Breast epithelium (tissue), 3 donors: ENCODE data around the gene PCBD2.

Experiments
- POLR2A ChIP-seq: fragments of 450-650 bp; IDR thresholded peaks from one replicate; pipeline ENCODE4 v1.6.1; 2016; ENCODE audit warnings: antibody characterized with exemption, mild to moderate bottlenecking, moderate library complexity
- TF ChIP-seq, protein P1 (sequence below), 3 donors: fragments of 450-650 bp; IDR thresholded peaks; one replicate each; pipeline ENCODE4 v1.5.1; 2016 to 2017; ENCODE audit warnings: antibody characterized with exemption in 3 of 3, mild to moderate bottlenecking in 3 of 3, moderate library complexity in 3 of 3

DNA sequence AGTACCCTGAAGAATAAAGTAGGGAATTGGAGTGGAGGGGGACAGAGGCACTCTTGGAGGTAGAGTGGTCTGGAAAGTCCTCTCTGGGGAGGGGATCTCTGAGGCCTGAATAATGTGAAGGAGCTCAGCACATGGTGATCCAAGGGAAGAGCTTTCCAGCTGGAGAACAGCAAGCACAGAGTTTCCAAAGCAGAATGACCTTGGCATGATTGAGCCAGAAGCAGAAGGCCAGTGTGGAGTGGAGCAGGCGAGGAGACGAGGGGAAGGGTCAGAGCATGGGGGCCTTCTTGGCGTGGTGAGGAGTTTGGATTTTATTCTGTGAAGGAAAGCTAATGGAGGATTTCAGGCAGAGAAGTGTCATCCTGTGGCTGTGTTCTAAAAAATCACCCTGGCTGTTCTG is 8.3 kb downstream of the PCBD2 start:
- TF ChIP-seq, protein P1, sequence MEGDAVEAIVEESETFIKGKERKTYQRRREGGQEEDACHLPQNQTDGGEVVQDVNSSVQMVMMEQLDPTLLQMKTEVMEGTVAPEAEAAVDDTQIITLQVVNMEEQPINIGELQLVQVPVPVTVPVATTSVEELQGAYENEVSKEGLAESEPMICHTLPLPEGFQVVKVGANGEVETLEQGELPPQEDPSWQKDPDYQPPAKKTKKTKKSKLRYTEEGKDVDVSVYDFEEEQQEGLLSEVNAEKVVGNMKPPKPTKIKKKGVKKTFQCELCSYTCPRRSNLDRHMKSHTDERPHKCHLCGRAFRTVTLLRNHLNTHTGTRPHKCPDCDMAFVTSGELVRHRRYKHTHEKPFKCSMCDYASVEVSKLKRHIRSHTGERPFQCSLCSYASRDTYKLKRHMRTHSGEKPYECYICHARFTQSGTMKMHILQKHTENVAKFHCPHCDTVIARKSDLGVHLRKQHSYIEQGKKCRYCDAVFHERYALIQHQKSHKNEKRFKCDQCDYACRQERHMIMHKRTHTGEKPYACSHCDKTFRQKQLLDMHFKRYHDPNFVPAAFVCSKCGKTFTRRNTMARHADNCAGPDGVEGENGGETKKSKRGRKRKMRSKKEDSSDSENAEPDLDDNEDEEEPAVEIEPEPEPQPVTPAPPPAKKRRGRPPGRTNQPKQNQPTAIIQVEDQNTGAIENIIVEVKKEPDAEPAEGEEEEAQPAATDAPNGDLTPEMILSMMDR (IDR thresholded peaks at IDR 0.05), result no peak
- TF ChIP-seq POLR2A, result no peak
